Measurements from ENCODE around the gene ODAD2. TPM values are rescaled to one million over a fixed set of nuclear protein-coding genes. Genes with fewer than 3 reads are reported as not detected.

The ODAD2 gene
- total and polyA plus RNA-seq, 2 experiments from 2014 or later = 0.63 to 0.68 TPM

DNA sequence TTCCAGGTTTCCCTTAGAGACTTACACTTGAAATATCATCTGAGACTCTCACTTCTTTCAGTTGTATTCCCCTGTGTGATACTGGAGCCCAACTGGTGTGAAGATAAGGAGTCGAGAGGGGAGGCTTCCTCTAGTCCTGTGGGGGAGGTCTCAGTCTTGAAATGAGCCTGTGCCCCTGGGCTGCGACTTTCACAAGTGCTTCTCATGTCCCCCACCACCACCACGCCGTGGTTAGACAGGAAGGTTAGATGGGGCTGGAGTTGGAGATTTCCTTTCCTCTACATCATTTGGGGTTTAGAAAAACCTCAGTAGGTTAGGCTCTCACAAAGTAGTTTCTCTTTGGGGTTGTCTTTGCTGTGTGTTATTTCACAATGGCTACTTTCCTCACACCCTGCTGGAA lies 227.6 kb downstream of the ODAD2 start:
- Histone ChIP-seq H3K36me3 (no peaks in the 10 kb centered on the region), H3K4me3 (no peak overlapping the region), H3K9me3 (ENCODE audit: low read depth) (no peaks in the 10 kb centered on the region), H3K4me1 (ENCODE audit: low read depth) (no peaks in the 10 kb centered on the region), H3K27me3 (no peaks in the 10 kb centered on the region), H3K27ac (no peak overlapping the region)
- TF ChIP-seq, protein P1, sequence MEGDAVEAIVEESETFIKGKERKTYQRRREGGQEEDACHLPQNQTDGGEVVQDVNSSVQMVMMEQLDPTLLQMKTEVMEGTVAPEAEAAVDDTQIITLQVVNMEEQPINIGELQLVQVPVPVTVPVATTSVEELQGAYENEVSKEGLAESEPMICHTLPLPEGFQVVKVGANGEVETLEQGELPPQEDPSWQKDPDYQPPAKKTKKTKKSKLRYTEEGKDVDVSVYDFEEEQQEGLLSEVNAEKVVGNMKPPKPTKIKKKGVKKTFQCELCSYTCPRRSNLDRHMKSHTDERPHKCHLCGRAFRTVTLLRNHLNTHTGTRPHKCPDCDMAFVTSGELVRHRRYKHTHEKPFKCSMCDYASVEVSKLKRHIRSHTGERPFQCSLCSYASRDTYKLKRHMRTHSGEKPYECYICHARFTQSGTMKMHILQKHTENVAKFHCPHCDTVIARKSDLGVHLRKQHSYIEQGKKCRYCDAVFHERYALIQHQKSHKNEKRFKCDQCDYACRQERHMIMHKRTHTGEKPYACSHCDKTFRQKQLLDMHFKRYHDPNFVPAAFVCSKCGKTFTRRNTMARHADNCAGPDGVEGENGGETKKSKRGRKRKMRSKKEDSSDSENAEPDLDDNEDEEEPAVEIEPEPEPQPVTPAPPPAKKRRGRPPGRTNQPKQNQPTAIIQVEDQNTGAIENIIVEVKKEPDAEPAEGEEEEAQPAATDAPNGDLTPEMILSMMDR (IDR thresholded peaks at IDR 0.05; ENCODE audit: low read depth, low read length) = no peak
- no peak for DNase-seq (ENCODE audit: low read depth in 1 of 2, low spot score in 1 of 2)

DNA sequence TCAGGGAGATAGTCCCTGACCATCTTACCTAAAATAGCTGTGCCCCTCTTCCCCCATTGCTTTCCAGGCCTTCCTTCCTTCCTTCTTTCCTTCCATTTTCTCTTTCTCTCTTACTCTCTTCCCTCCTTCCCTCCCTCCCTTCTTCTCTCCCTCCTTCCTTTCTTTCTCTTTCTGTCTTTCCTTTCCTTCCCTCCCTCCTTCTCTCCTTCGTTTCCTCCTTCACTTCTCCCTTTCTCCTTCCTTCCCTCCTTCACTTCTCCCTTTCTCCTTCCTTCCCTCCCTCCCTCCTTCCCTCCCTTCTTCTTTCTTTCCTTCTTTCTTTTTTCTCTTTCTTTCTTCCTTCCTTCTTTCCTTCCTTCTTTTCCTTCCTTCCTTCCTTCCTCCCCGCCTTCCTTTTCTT lies 228.7 kb downstream of the ODAD2 start:
- TF ChIP-seq, protein P1 (IDR thresholded peaks at IDR 0.05; ENCODE audit: low read depth, low read length) = no peak
- H3K9me3 ChIP-seq (ENCODE audit: low read depth) = no peaks in the 10 kb centered on the region
- H3K4me3 ChIP-seq = no peak overlapping the region
- H3K27ac ChIP-seq = no peak overlapping the region
- DNase-seq (ENCODE audit: low read depth in 1 of 2, low spot score in 1 of 2) = no peak
- H3K4me1 ChIP-seq (ENCODE audit: low read depth) = no peaks in the 10 kb centered on the region
- H3K36me3 ChIP-seq = no peaks in the 10 kb centered on the region
- H3K27me3 ChIP-seq = no peaks in the 10 kb centered on the region

Data from cardiac muscle cell (in vitro differentiated cells and primary cell).